ENCODE measurements around the gene TBCK.

DNA sequence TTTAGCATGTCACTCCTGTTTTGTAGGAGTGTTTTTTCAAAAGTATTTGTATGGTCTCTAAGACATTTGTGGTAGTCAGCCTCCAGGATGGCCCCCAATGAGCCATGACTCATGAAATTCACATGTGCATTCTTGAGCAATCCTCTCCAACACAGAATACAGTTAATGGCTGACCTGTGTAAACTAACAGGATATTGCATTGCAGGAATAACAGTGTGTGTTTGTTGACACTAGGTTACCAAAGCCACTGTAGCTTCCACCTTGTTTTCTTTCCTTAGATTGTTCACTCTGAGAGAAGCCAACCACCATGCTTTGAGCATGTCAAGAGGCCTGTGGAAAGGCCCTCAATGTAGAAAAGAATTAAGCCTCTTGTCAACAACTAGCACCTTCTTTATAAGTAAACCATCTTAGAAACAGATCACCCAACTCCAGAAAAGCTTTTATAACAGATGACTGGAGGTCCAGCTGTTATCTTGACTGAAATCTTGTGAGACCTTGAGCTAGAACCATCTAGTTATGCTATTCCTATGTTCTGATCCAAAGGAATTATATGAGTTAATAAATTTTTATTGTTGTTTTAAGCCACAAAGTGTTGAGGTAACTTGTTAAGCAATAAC lies 28.5 kb downstream of the TBCK start:
- no peak for TF ChIP-seq TAF1 (IDR thresholded peaks at IDR 0.05; ENCODE audit: borderline replicate concordance, low read depth, low read length)
- no peak for TF ChIP-seq POLR2A (IDR thresholded peaks at IDR 0.05; ENCODE audit: low read depth, low read length)
- no peak for TF ChIP-seq POLR2AphosphoS5 (IDR thresholded peaks at IDR 0.05; ENCODE audit: low read depth, low read length)
